Mammary epithelial cell (primary cell): ENCODE measurements around the gene XPR1.

Experiments
- CTCF ChIP-seq, 2 donors: IDR thresholded peaks in 1 of 2; conservative IDR thresholded peaks in 1 of 2; 2 replicates each; pipeline ENCODE4 v1.5.1; 2011 to 2012; ENCODE audit warnings: inconsistent platforms in 2 of 2, low read length in 2 of 2, mild to moderate bottlenecking in 2 of 2, control low read depth in 1 of 2, low read depth in 1 of 2; ENCODE audit not compliant: insufficient read depth in 1 of 2; ENCODE audit errors: extremely low read depth in 1 of 2
- EZH2 ChIP-seq: IDR thresholded peaks from 2 replicates; pipeline ENCODE4 v1.6.1; 2012; ENCODE audit warnings: low read length, inconsistent platforms, borderline replicate concordance

GRCh38 chr1:180757657-180758056, 125.8 kb downstream of the XPR1 start:
- TF ChIP-seq EZH2 (no peak), CTCF (conservative IDR thresholded peaks at IDR 0.05 in 1 of 2, IDR thresholded peaks at IDR 0.05 in 1 of 2; ENCODE audit: extremely low read depth in 1 of 2, insufficient read depth in 1 of 2, low read depth in 1 of 2, low read length in 2 of 2) (no peak)
